DND-41 (cell line): ENCODE results near the gene MED4.

Experiments used
- CTCF ChIP-seq: IDR thresholded peaks from 2 replicates; pipeline ENCODE4 v1.5.1; 2012; ENCODE audit warnings: borderline replicate concordance, low read length, moderate library complexity, mild to moderate bottlenecking; ENCODE audit not compliant: poor library complexity, severe bottlenecking; ENCODE audit errors: extremely low read depth
- EZH2 ChIP-seq: IDR thresholded peaks from 3 replicates; pipeline ENCODE4 v1.6.1; 2012; ENCODE audit warnings: borderline replicate concordance, low read depth, mild to moderate bottlenecking, moderate library complexity, low read length, inconsistent platforms; ENCODE audit not compliant: severe bottlenecking

GRCh38 chr13:48125794-48126228, 30.9 kb upstream of the MED4 start:
- no peak for TF ChIP-seq CTCF
- no peak for TF ChIP-seq EZH2
